Measurements from ENCODE around the gene KANSL2. TPM values are rescaled to one million over a fixed set of nuclear protein-coding genes. Genes with fewer than 3 reads are reported as not detected.
A peak's percentile ranks its signal among the peaks of the same experiment; 100 is the strongest.

KANSL2 gene
- polyA plus RNA-seq, 1 donor from 2014 or later: 116 TPM

- H3K27ac ChIP-seq (ENCODE audit: low read length): peak overlapping the region; percentile 99
- H3K27me3 ChIP-seq (ENCODE audit: insufficient read depth, low read depth, low read length): no peaks in the 10 kb centered on the region
- H2AFZ ChIP-seq (ENCODE audit: low read depth, low read length): peak overlapping the region; percentile 92
- H3K79me2 ChIP-seq (replicated peaks; ENCODE audit: insufficient read depth, low read length): peaks cover 52% of the 10 kb centered on the region
- H3K9me2 ChIP-seq (ENCODE audit: insufficient read depth, low read length): no peaks in the 10 kb centered on the region
- no peaks in the 10 kb centered on the region for H3F3A ChIP-seq (ENCODE audit: insufficient read depth, low read length, poor library complexity, severe bottlenecking)
- H3K36me3 ChIP-seq (ENCODE audit: insufficient read depth, low read length): peaks cover 4% of the 10 kb centered on the region
- TF ChIP-seq TAF1 (IDR thresholded peaks at IDR 0.05; ENCODE audit: low read depth): no peak
- TF ChIP-seq EZH2 (IDR thresholded peaks at IDR 0.05; ENCODE audit: borderline replicate concordance, insufficient read depth, low read length, poor library complexity, severe bottlenecking): no peak
- TF ChIP-seq REST (IDR thresholded peaks at IDR 0.05; ENCODE audit: borderline replicate concordance): no peak
- no peak for TF ChIP-seq CTCF (IDR thresholded peaks at IDR 0.05; ENCODE audit: poor library complexity, severe bottlenecking)
- peak overlapping the region; percentile 88 for H3K4me2 ChIP-seq (ENCODE audit: low read length)
- H3K9ac ChIP-seq (ENCODE audit: low read length): peak overlapping the region; percentile 98
- no peaks in the 10 kb centered on the region for H3K9me3 ChIP-seq (ENCODE audit: low read length)
- H4K20me1 ChIP-seq (ENCODE audit: insufficient read depth): peaks cover 7% of the 10 kb centered on the region
- peak overlapping the region; percentile 95 for H3K4me3 ChIP-seq (ENCODE audit: low read length)
These were observed 684 bp downstream of the KANSL2 start for GRCh38 chr12:48681399-48681709.

- Histone ChIP-seq H3F3A (ENCODE audit: insufficient read depth, low read length, poor library complexity, severe bottlenecking) (no peaks in the 10 kb centered on the region), H4K20me1 (ENCODE audit: insufficient read depth) (peaks cover 7% of the 10 kb centered on the region), H3K27me3 (ENCODE audit: insufficient read depth, low read depth, low read length) (no peaks in the 10 kb centered on the region), H3K4me3 (ENCODE audit: low read length) (peak overlapping the region; percentile 95), H3K9me2 (ENCODE audit: insufficient read depth, low read length) (no peaks in the 10 kb centered on the region), H3K4me2 (ENCODE audit: low read length) (peak overlapping the region; percentile 88), H3K27ac (ENCODE audit: low read length) (peak overlapping the region; percentile 99), H3K9ac (ENCODE audit: low read length) (peak overlapping the region; percentile 98), H3K9me3 (ENCODE audit: low read length) (no peaks in the 10 kb centered on the region), H2AFZ (ENCODE audit: low read depth, low read length) (no peak overlapping the region), H3K36me3 (ENCODE audit: insufficient read depth, low read length) (peaks cover 4% of the 10 kb centered on the region), H3K79me2 (replicated peaks; ENCODE audit: insufficient read depth, low read length) (peaks cover 57% of the 10 kb centered on the region)
- TF ChIP-seq POLR2AphosphoS5 (IDR thresholded peaks at IDR 0.05): no peak
- TF ChIP-seq EZH2 (IDR thresholded peaks at IDR 0.05; ENCODE audit: borderline replicate concordance, insufficient read depth, low read length, poor library complexity, severe bottlenecking): no peak
- no peak for TF ChIP-seq SMC3 (conservative IDR thresholded peaks at IDR 0.05; ENCODE audit: poor library complexity)
- no peak for TF ChIP-seq EP300 (conservative IDR thresholded peaks at IDR 0.05; ENCODE audit: poor library complexity, severe bottlenecking)
- no peak for TF ChIP-seq RAD21 (conservative IDR thresholded peaks at IDR 0.05)
- TF ChIP-seq REST (IDR thresholded peaks at IDR 0.05; ENCODE audit: borderline replicate concordance): no peak
- TF ChIP-seq TAF1 (IDR thresholded peaks at IDR 0.05; ENCODE audit: low read depth): no peak
- TF ChIP-seq MXI1 (conservative IDR thresholded peaks at IDR 0.05; ENCODE audit: poor library complexity, severe bottlenecking): no peak
- TF ChIP-seq CTCF (IDR thresholded peaks at IDR 0.05; ENCODE audit: poor library complexity, severe bottlenecking): no peak
These were observed 1.2 kb downstream of the KANSL2 start for GRCh38 chr12:48680861-48681260.
